ENCODE measurements around the gene WDFY3.

DNA sequence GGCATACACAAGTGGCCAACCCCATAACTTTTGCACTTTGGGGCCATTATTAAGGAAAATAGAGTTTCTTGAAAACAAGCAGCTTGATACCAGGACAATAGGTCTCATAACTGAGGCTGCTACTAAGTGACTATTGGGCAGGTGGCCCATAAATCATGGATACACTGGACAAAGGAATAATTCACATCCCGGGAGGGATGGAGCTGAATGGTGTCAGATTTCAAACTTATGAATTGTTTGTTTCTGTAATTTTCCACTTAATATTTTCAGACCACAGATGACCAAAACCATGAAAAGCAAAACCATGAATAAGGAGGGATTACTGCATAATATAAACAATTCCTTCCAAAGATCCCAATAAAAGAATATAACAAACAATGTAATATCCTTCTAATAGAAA is 114.4 kb downstream of the WDFY3 start:
- TF ChIP-seq, protein P1, sequence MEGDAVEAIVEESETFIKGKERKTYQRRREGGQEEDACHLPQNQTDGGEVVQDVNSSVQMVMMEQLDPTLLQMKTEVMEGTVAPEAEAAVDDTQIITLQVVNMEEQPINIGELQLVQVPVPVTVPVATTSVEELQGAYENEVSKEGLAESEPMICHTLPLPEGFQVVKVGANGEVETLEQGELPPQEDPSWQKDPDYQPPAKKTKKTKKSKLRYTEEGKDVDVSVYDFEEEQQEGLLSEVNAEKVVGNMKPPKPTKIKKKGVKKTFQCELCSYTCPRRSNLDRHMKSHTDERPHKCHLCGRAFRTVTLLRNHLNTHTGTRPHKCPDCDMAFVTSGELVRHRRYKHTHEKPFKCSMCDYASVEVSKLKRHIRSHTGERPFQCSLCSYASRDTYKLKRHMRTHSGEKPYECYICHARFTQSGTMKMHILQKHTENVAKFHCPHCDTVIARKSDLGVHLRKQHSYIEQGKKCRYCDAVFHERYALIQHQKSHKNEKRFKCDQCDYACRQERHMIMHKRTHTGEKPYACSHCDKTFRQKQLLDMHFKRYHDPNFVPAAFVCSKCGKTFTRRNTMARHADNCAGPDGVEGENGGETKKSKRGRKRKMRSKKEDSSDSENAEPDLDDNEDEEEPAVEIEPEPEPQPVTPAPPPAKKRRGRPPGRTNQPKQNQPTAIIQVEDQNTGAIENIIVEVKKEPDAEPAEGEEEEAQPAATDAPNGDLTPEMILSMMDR (optimal IDR thresholded peaks at IDR 0.05 in 1 of 3, IDR thresholded peaks at IDR 0.05 in 1 of 3, conservative IDR thresholded peaks at IDR 0.05 in 1 of 3; ENCODE audit: extremely low read depth in 1 of 3, insufficient read depth in 2 of 3, low read length in 3 of 3), result no peak
- no peak for TF ChIP-seq EZH2 (IDR thresholded peaks at IDR 0.05; ENCODE audit: low read length)
